Endothelial cell of umbilical vein (primary cell): ENCODE measurements around the gene USP30. TPM values are rescaled to one million over a fixed set of nuclear protein-coding genes. Genes with fewer than 3 reads are reported as not detected.

Source experiments
- BruUV-seq: library from RNA; stranded (reverse); fragments of 400-500 nt; replicated peaks from 2 replicates; lab custom pipeline; 2021; lab: Mats Ljungman, UMichigan
- CTCF ChIA-PET: fragments of 300-600, 350-600 bp; sonication (Branson Sonifier 250); formaldehyde crosslinking; loops from one replicate; lab custom pipeline; 2021; ENCODE audit warnings: antibody characterized with exemption, inconsistent platforms; lab: Charles Lee
- POLR2A ChIA-PET: fragments of 300-600, 350-600 bp; sonication (Branson Sonifier 250); formaldehyde crosslinking; loops from one replicate; lab custom pipeline; 2021; ENCODE audit warnings: antibody characterized with exemption, inconsistent platforms; lab: Charles Lee
- DNase-seq: peaks from one replicate; pipeline ENCODE4 v3.0.0-alpha.2; 2011; ENCODE audit warnings: low read depth, low spot score
- FAIRE-seq: peaks from 2 replicates; lab custom pipeline; 2011; peaks lifted over from hg19 to GRCh38; lab: Jason Lieb, UNC
- H2AFZ ChIP-seq: 2 replicates; pipeline ENCODE4 v1.6.0; 2012; ENCODE audit warnings: low read depth, low read length, control low read depth, inconsistent platforms
- H3K27ac ChIP-seq: 2 replicates; pipeline ENCODE4 v1.5.1; 2011; ENCODE audit warnings: low read depth, mild to moderate bottlenecking, control low read depth, low read length, moderate library complexity; ENCODE audit not compliant: insufficient read depth
- H3K27me3 ChIP-seq, 2 experiments: 2 replicates each; pipeline versions ENCODE4 v1.6.0 to v1.6.1; 2011; ENCODE audit warnings: low read length in 2 of 2, mixed read lengths in 1 of 2; ENCODE audit not compliant: control insufficient read depth in 2 of 2, insufficient read depth in 2 of 2
- H3K36me3 ChIP-seq, 2 experiments: 2 replicates in 1 of 2; 3 replicates in 1 of 2; pipeline ENCODE4 v1.5.1; 2011; ENCODE audit warnings: low read length in 2 of 2, mild to moderate bottlenecking in 1 of 2, moderate library complexity in 1 of 2; ENCODE audit not compliant: control insufficient read depth in 2 of 2, insufficient read depth in 2 of 2; ENCODE audit errors: extremely low read depth in 1 of 2
- H3K4me1 ChIP-seq: 3 replicates; pipeline ENCODE4 v1.5.1; 2011; ENCODE audit warnings: mild to moderate bottlenecking, low read length; ENCODE audit not compliant: control insufficient read depth, insufficient read depth; ENCODE audit errors: extremely low read depth
- H3K4me2 ChIP-seq: 2 replicates; pipeline ENCODE4 v1.6.1; 2011; ENCODE audit warnings: low read length, control low read depth, mixed read lengths; ENCODE audit not compliant: insufficient read depth
- H3K4me3 ChIP-seq, 3 experiments: fragments of 200-600 bp in 1 of 3; sonication (generic), shearing (Covaris generic) in 1 of 3; replicated peaks in 1 of 3; 2 replicates each; pipeline ENCODE4 v1.5.1; 2011 to 2016; ENCODE audit warnings: control low read depth in 3 of 3, low read length in 3 of 3, mild to moderate bottlenecking in 2 of 3, inconsistent platforms in 1 of 3, low read depth in 1 of 3, moderate library complexity in 1 of 3; ENCODE audit not compliant: insufficient read depth in 1 of 3
- H3K79me2 ChIP-seq: 2 replicates; pipeline ENCODE4 v1.6.0; 2012; ENCODE audit warnings: low read length, inconsistent platforms; ENCODE audit not compliant: control insufficient read depth, insufficient read depth
- H3K9ac ChIP-seq: replicated peaks from 2 replicates; pipeline ENCODE3; 2011; ENCODE audit warnings: low read length, control low read depth; ENCODE audit not compliant: insufficient read depth; ENCODE audit errors: extremely low read depth
- H3K9me1 ChIP-seq: replicated peaks from 3 replicates; pipeline ENCODE4 v1.6.0; 2011; ENCODE audit warnings: mild to moderate bottlenecking, low read length; ENCODE audit not compliant: control insufficient read depth, insufficient read depth; ENCODE audit errors: extremely low read depth
- H3K9me3 ChIP-seq: replicated peaks from 2 replicates; pipeline ENCODE4 v1.5.1; 2012; ENCODE audit warnings: low read length, inconsistent platforms; ENCODE audit not compliant: control insufficient read depth, insufficient read depth
- H4K20me1 ChIP-seq: replicated peaks from 2 replicates; pipeline ENCODE3; 2011; ENCODE audit warnings: mild to moderate bottlenecking, low read length; ENCODE audit not compliant: control insufficient read depth, insufficient read depth; ENCODE audit errors: extremely low read depth
- EZH2 ChIP-seq: IDR thresholded peaks from 2 replicates; pipeline ENCODE4 v1.6.1; 2012; ENCODE audit warnings: borderline replicate concordance, low read depth, mild to moderate bottlenecking, moderate library complexity, low read length, inconsistent platforms; ENCODE audit not compliant: severe bottlenecking
- FOS ChIP-seq: IDR thresholded peaks from 2 replicates; pipeline ENCODE4 v1.6.1; 2011; ENCODE audit warnings: mild to moderate bottlenecking, low read length, moderate library complexity, borderline replicate concordance; ENCODE audit not compliant: insufficient read depth
- GATA2 ChIP-seq: IDR thresholded peaks from 2 replicates; pipeline ENCODE4 v1.7.0; 2011; ENCODE audit warnings: low read depth, mild to moderate bottlenecking, moderate library complexity, mixed read lengths, low read length; ENCODE audit not compliant: insufficient read length, insufficient read depth
- JUN ChIP-seq: IDR thresholded peaks from 2 replicates; pipeline ENCODE4 v1.6.1; 2011; ENCODE audit warnings: borderline replicate concordance, low read depth; ENCODE audit not compliant: insufficient read length, insufficient read depth
- MYC ChIP-seq: IDR thresholded peaks from one replicate; pipeline ENCODE4 v1.6.1; 2011; ENCODE audit warnings: mild to moderate bottlenecking, low read depth, low read length
- POLR2A ChIP-seq: IDR thresholded peaks from 2 replicates; pipeline ENCODE4 v1.6.1; 2012; ENCODE audit warnings: low read depth, mild to moderate bottlenecking, control low read depth, low read length
- POLR2AphosphoS5 ChIP-seq: IDR thresholded peaks from 2 replicates; pipeline ENCODE4 v1.6.1; 2012; ENCODE audit warnings: low read depth, mild to moderate bottlenecking, control low read depth, low read length, moderate library complexity; ENCODE audit not compliant: insufficient read depth
- dilution Hi-C: fragments of 300-500 bp; cut with MboI; formaldehyde crosslinking; loops from one replicate; pipeline ENCODE4 v1.15.0; 2019; ENCODE audit warnings: low sequenced_read_pairs; ENCODE audit not compliant: extremely low pct_ligation_motif_present
- intact Hi-C: fragments of 100-400 bp; cut with micrococcal nuclease; formaldehyde crosslinking; loops from one replicate; pipeline ENCODE4 v1.10.0; 2022
- polyA plus RNA-seq, 4 experiments: library from polyadenylated mRNA; depleted of rRNA in 3 of 4; stranded (reverse) in 3 of 4; unstranded in 1 of 4; fragments of >200 nt; gene quantifications; 2 replicates each; pipeline versions ENCODE4 v1.2.1 to v1.2.3, GENCODE V29; 2011 to 2012; ENCODE audit warnings: missing spikeins in 1 of 4
- total RNA-seq: library from RNA; stranded (reverse); gene quantifications from 2 replicates; pipeline ENCODE4 v1.2.3, GENCODE V29; 2021
- TF ChIP-seq, protein P1 (sequence below), 2 donors: IDR thresholded peaks; 1 replicate in 1 of 2; 2 replicates in 1 of 2; pipeline ENCODE4 v1.5.1; 2011; ENCODE audit warnings: low read length in 2 of 2, mild to moderate bottlenecking in 2 of 2, moderate library complexity in 2 of 2, control low read depth in 1 of 2, inconsistent platforms in 1 of 2, low read depth in 1 of 2; ENCODE audit not compliant: insufficient read depth in 1 of 2; ENCODE audit errors: extremely low read depth in 1 of 2
- TF ChIP-seq, protein P2 (sequence below): IDR thresholded peaks from 2 replicates; pipeline ENCODE4 v1.6.1; 2011; ENCODE audit not compliant: insufficient read depth, insufficient read length

USP30 gene
- total and polyA plus RNA-seq, 2 donors (not counting 3 experiments of a cell fraction or from before 2014, with no cell fraction given): 14.2 to 24.3 TPM

DNA sequence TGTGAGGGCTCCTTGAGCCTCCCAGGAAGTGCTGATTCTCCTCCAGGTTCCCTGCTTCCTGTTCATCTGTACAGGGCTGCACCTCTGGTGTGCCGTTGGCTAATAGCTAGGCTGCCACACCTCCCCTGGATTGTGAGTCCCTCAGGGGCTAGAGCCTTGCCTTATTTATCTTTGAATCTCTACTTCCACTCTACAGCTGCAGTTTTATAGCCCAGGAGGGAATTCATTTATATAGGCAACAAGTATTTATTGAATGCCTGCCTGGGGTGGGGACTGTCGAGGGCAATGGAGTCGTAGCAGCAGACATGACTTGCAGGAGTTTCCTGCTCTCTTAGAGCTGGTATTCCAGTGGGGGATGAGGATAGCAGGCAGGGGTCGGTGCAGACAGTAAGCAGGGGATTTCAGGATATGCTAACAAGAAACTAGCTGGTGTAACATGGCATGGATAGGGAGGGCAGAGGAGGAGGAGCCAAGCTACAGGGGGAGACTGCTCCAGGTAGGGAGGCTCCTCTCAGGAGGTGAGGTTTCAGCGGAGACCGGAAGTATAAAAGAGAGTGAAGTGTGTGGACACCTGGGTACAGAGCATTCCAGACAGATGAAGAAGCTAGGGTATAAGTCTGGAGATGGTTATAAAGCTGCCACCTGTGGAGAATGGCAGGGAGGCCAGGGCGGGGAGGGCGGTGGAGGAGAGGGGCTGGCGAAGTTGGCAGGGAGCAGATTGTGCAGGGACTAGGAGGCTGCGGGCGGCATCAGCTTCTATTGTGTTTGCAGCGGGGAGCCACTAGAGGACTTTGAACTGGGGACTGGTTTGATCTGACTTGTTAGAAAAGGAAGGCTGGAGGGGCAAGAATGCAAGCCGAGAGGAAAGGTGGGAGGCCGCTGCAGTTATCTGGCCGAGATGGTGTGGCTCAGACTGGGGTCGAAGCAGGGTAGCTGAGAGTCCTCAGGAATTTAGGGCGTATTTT lies 17.2 kb downstream of the USP30 start:
- H3K36me3 ChIP-seq: peaks cover 0 to 14% of the 10 kb centered on the region in 2 experiments
- no peaks in the 10 kb centered on the region for H3K9me1 ChIP-seq
- no peak overlapping the region for H2AFZ ChIP-seq
- no TSS peak for BruUV-seq
- ChIA-PET CTCF (no interaction called here), POLR2A (no interaction called here)
- no peaks in the 10 kb centered on the region for H4K20me1 ChIP-seq
- no peaks in the 10 kb centered on the region for H3K9me3 ChIP-seq
- DNase-seq (no peak), FAIRE-seq (no peak)
- TF ChIP-seq EZH2: no peak
- no peak overlapping the region for H3K9ac ChIP-seq
- intact Hi-C loops (no loop called here), dilution Hi-C loops (no loop called here)
- no peak overlapping the region for H3K4me3 ChIP-seq
- H3K79me2 ChIP-seq: no peaks in the 10 kb centered on the region
- H3K4me1 ChIP-seq: no peaks in the 10 kb centered on the region
- no peak overlapping the region for H3K27ac ChIP-seq
- no peaks in the 10 kb centered on the region for H3K27me3 ChIP-seq
- H3K4me2 ChIP-seq: no peak overlapping the region

DNA sequence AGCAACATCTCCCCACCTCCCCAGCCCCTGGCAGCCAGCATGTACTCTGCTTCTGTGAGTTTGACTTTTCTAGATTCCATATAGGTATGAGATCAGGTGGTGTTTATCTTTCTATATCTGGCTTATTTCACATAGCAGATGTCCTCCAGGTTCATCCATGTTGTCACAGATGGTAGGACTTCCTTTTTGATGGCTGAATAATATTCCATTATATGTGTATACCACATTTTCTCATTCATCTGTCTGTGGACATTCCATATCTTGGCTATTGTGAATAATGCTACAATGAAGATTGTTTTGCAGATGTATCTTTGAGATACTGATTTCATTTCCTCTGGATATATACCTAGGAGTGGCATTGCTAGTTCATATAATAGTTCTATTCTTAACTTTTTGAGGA lies 22.5 kb downstream of the USP30 start:
- Histone ChIP-seq H3K4me3 (no peak overlapping the region), H3K27ac (no peak overlapping the region), H2AFZ (no peak overlapping the region), H4K20me1 (no peaks in the 10 kb centered on the region), H3K79me2 (no peaks in the 10 kb centered on the region), H3K9me3 (no peaks in the 10 kb centered on the region), H3K27me3 (no peaks in the 10 kb centered on the region), H3K9me1 (no peaks in the 10 kb centered on the region), H3K4me2 (no peak overlapping the region), H3K4me1 (no peaks in the 10 kb centered on the region), H3K36me3 (peaks cover 0 to 2% of the 10 kb centered on the region in 2 experiments), H3K9ac (no peak overlapping the region)
- no peak for FAIRE-seq
- no peak for DNase-seq
- no TSS peak for BruUV-seq
- POLR2A ChIA-PET: no interaction called here
- intact Hi-C loops: no loop called here
- TF ChIP-seq EZH2 (no peak), MYC (no peak), GATA2 (no peak), FOS (no peak), POLR2AphosphoS5 (no peak), JUN (no peak), POLR2A (no peak)
- TF ChIP-seq, protein P1, sequence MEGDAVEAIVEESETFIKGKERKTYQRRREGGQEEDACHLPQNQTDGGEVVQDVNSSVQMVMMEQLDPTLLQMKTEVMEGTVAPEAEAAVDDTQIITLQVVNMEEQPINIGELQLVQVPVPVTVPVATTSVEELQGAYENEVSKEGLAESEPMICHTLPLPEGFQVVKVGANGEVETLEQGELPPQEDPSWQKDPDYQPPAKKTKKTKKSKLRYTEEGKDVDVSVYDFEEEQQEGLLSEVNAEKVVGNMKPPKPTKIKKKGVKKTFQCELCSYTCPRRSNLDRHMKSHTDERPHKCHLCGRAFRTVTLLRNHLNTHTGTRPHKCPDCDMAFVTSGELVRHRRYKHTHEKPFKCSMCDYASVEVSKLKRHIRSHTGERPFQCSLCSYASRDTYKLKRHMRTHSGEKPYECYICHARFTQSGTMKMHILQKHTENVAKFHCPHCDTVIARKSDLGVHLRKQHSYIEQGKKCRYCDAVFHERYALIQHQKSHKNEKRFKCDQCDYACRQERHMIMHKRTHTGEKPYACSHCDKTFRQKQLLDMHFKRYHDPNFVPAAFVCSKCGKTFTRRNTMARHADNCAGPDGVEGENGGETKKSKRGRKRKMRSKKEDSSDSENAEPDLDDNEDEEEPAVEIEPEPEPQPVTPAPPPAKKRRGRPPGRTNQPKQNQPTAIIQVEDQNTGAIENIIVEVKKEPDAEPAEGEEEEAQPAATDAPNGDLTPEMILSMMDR (IDR thresholded peaks at IDR 0.05; ENCODE audit: extremely low read depth in 1 of 2, insufficient read depth in 1 of 2, low read depth in 1 of 2, low read length in 2 of 2): no peak
- TF ChIP-seq, protein P2, sequence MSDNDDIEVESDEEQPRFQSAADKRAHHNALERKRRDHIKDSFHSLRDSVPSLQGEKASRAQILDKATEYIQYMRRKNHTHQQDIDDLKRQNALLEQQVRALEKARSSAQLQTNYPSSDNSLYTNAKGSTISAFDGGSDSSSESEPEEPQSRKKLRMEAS: no peak
- dilution Hi-C loops: no loop called here
- CTCF ChIA-PET: no interaction called here
